Cortex of kidney (tissue), 1 donor: ENCODE measurements around the gene ATM.
"Not testable (repeated sequence)": the region's sequence is repeated elsewhere in the genome, so short reads cannot be mapped to it uniquely, and the experiment has no call there.

Experiments
- DNase-seq: peaks from one replicate; lab custom pipeline; 2025; lab: John Stamatoyannopoulos, UW

The ATM gene

DNA sequence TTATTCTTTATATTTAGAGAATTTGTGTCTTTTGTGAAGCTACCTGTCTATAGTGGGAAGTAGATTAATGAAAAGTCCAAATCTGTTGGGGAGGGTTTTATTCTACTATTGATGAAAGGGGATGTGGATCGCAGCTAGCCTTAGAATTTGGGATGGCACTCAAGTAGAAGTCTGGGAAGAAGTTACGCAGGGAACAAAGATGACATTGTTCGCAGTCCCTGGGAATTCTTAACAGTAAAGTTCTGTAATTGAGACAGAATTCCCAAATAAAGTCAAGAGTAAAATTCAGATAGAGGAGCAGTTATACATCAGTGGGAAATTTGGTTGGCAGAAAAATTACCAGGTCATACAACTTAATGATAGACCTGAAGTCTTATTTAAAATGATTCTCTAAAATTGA lies 64.1 kb downstream of the ATM start:
- DNase-seq, result no peak

DNA sequence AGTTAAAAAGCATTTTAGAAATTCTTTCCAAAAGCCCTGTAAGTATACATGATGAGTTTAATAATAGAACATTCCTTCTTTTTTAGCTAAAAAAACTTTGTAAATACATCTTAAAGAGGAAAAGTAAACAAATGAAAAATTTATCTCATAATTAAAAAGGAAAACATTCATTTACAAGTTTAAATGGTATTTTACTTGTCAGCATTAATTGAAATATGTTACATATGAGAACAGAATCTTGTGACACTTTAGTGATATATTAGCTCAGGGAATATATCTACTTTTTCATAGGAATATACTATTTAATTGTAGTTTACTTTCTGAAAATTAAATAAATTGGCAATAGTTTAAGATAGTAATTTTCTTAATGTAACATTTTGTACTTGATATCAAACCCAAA lies 66.2 kb downstream of the ATM start:
- not testable (repeated sequence) for DNase-seq

DNA sequence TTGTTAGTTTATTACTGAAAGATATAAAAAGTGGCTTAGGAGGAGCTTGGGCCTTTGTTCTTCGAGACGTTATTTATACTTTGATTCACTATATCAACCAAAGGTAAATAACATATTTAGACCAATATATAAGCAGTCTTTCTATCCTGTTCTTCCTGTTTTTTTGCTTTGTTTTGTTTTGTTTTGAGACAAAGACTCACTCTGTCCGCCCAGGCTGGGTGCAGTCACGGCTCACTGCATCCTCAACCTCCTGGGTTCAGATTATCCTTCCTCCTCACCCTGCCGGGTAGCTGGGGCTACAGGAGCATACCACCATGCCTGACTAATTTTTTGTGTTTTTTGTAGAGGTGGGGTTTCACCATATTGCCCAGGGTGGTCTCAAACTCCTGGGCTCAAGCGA lies 66.8 kb downstream of the ATM start:
- DNase-seq, result no peak

DNA sequence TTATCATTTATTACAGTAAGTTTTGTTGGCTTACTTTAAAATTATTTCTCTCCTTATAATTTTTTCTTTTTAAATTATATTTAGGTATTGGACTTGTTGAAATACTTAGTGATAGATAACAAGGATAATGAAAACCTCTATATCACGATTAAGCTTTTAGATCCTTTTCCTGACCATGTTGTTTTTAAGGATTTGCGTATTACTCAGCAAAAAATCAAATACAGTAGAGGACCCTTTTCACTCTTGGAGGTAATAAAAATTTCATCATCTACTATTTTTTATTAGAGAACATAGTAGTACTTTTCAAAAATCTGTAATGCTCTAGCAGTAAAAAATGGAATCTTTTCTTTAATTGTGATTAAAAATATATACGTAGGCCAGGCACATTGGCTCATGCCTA lies 70.4 kb downstream of the ATM start:
- DNase-seq, result no peak

DNA sequence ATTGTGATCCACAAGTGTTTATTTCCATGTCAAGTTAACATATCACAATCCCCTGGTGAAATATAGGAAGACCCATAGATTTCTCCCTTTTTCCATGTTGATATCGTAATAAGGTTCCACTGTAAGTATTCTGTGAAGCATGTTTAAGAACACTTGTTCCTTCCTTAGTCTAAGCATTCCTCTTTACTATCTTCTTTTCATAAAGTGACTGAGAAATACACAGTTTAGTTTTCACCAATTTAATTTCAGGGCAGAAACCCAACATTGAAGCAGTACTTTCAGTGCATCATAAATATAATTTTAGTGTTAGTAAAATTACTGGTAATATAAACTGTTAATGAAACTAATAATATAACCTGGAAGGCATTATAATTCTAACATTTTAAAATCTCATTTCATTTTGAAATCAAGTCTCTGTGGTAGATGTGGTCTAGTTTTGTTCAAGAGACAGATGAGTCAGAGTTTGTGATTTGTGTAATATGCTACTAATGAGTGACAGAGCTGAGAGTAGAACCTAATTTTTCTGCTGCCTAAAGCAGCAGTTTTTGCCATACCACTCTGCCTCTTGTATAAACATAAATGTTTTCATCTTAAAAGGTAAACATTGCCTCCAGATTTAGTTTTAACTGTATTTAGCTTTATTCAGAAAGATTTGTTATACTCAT lies 79.4 kb downstream of the ATM start:
- no peak for DNase-seq

DNA sequence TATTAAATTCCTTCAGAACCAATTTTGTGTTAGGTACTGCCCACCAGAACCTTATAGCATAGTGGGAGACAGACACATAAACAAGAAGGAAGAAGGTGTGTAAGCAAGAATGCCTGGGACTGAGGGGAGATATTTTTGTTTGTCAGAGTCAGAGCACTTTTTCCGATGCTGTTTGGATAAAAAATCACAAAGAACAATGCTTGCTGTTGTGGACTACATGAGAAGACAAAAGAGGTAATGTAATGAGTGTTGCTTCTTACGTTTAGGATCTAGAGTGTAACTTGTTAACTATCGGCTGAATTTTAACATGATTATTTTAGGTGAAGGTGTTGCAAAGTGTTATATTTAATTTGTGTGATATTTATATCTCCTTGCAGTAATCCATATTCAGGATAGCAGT lies 84.9 kb downstream of the ATM start:
- DNase-seq, result no peak

DNA sequence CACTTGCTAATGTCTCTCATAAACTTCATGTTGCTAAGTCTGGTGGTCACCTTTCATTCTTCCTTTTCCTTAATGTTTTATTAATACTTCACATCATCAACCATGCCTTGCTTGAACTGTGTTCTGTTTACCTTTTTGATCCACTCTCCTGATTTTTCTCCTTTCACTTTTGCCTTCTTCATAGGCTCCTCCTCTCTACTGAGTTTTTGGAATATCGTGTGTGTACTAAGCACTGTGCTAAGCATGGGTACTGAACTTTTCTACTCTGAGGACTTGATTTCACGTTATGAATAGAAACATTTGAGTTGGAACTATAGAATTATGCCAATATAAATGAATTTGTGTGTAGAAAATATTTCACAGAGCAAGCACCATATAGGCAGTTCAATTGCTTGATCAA lies 90.6 kb downstream of the ATM start:
- no peak for DNase-seq

DNA sequence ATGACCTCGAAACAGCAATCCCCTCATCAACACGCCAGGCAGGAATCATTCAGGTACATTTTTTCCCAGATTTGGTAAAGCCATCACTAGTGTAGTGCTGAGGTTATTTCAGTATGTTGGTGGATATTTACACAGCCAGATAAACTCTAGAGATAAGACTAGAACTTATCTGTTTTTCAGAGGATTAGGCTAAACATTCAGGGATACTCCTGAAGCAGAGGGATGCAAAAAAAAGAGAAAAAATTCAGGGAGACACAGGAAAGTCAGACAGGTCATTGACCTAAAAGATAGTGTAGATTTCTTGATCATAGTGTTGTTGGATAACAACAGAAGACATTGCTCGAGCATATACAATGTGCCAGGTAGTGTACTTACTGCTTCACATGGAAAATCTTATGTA lies 93.2 kb downstream of the ATM start:
- no peak for DNase-seq

DNA sequence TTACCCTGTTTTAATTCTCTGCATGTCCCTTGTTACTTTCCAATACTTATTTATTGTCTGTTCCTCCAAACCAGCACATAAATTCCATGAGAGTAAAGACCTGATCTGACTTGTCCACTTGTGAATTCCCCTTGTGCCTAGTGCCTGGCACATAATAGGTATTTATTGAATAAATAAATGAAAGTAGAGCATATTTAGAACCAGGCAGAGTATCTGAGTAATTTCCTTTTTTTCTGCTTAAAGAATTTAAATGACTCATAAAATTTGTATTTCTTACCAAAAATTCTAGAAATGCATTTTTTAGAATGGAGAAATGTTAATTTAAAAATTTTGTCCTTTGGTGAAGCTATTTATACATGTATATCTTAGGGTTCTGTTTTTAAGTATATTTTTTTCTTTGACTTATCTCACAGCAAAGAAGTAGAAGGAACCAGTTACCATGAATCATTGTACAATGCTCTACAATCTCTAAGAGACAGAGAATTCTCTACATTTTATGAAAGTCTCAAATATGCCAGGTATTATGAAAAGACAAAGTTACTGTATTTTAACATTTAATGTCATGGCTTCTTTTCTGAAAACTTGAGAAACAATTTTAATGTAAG lies 96.8 kb downstream of the ATM start:
- no peak for DNase-seq

DNA sequence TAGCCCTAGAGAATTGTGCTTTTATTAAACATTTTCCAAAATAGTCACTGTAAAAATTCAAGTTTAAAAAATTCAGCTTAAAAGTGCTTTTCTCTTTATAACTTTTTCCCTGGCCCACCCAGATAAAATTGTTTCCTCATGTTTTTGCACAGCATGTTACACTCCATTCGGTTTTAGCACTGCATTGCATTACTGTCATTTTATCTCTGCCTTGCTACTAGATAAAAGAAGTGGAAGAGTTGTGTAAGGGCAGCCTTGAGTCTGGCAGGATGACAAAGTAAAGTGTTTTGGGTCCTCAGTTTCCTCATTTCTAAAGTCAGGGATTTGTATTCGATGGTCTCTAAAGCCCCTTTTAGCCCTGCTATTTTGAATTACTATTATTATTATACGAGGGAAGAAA lies 99.8 kb downstream of the ATM start:
- no peak for DNase-seq

DNA sequence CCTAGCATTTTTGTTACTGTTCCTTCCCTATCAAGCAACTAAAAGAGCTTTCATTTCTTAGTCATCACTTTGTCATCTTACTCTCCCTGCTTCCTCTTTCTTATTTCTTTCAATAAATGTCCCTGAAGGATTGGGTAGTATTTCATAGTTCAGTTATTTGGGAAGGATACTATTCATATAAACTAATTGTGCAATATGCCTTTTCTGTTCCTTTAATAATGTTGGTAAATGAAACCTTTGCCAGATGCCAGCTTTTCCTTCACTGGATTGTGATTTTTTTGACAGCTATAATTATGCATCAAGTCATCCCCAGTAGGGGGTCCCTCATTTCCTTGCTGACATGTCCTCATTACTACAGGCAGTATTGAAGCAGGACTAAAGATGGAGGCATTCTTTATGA lies 101.7 kb downstream of the ATM start:
- no peak for DNase-seq

DNA sequence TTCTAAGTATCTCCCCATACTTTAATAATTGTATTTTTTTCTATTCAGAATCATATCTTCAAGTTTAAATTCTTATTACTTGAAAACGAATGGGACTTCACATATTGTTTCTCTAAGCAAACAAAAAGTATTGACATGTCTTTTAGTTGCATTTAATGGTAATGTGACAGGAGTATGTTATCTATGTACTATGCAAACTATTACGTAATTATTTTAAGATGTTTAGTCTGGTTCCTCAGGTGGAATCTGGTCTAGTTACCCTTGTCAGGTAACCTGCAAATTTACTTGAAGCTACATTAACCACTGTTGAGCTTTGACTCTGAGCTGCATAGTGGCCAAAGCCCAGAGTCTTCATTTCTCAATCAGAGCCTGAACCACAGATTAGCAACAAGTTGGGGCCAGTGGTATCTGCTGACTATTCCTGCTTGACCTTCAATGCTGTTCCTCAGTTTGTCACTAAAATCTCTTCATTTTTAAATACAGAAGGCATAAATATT lies 110.6 kb downstream of the ATM start:
- no peak for DNase-seq

DNA sequence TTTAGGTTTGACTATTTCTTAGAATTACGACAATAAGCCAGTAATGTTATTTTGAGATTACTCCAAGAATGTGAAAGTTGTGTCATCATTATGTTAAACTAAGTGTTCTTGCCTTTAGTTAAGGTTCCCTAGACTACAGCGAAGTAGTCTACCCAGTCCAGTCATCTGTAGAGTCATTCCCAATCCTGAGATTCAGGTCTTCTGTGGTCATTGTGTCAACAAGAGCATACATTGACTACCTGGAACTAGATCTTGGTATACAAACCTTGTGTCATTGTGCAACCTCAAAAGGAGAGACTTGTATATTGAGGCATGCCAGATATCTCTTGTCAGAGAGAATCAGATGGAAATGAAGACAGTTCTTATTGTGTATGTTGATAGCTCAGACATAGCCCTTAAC lies 115.9 kb downstream of the ATM start:
- no peak for DNase-seq

DNA sequence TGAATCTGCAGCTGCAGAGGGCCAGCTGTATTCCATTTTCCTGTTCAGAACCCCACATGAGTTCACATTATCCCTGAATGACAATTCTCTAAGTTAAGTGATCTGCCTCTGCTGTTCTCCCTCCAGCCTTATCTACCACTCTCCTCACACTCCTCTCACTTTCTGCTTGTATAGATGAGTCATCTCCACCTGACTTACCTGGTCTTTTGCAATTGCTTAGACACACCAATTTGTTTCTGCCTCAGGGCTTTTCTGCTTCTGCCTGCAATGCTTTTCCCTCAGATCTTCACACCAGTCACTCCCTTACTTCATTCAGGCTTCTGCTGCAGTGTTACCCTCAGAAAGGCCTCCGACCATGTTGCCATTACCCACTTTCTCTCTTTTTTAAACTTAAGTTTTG lies 118.1 kb downstream of the ATM start:
- no peak for DNase-seq

DNA sequence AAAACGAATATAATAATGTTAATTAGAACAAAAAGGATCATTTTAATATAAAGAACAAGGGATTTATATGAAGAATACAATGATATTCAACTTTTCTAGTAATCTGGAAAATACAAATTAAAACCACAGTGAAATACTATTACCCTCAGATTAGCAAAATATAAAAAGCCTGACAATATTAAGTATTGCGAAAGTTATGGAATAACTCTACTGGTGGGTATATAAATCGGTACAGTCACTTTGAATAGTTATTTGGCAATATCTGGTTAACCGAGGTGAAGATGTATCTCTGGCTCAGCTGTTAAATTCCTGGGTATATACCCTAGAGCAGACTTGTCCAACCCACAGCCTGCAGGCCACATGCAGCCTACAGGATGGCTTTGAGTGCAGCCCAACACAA lies 118.8 kb downstream of the ATM start:
- DNase-seq, result no peak

DNA sequence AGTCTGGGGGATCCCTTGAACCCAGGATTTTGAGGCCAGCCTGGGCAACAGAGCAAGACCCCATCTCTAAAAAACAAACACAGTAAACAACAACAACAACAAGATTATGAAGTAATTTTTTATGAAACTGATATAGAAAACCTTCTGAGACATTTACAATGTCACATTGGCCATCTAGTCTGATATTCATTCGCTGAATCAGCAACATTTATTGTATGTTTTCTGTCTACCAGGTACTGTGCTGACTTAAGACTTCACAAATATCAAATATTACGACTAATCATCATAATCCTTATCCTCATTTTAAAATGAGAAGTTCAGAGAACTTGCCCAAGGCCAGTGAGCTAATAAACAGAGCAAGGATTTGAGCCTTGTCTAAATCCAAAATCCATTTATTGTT lies 120.8 kb downstream of the ATM start:
- no peak for DNase-seq

DNA sequence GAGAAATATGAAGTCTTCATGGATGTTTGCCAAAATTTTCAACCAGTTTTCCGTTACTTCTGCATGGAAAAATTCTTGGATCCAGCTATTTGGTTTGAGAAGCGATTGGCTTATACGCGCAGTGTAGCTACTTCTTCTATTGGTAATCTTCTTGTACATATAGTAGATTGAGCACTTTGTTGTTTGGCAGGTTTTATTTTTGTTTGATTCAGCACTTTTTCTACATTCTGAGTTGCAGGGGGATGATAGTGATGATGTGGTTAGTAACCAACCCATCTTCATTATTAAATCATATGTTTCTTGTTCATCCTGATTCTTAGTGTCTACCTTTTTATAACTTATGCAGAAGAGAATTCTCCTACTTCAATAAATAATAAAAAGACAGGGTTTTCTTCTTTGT lies 122.9 kb downstream of the ATM start:
- DNase-seq, result no peak

DNA sequence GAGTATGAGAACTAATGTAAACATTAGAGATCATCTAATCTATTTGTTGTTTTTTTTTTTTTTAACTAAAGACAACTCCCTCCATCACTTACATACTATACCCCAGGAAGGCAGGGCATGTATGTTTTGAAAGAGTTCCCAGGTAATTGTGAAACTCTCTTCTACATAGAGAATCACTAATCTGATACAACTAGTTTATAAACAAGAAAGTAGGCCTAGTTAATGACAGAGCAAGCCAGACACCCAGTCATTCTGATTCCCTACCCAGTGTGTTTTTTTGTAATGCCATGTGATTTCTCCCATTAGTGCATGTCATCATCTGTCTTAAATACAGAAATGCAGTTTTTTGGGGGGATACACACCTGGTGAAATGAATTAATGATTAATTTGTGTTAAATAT lies 123.6 kb downstream of the ATM start:
- no peak for DNase-seq

DNA sequence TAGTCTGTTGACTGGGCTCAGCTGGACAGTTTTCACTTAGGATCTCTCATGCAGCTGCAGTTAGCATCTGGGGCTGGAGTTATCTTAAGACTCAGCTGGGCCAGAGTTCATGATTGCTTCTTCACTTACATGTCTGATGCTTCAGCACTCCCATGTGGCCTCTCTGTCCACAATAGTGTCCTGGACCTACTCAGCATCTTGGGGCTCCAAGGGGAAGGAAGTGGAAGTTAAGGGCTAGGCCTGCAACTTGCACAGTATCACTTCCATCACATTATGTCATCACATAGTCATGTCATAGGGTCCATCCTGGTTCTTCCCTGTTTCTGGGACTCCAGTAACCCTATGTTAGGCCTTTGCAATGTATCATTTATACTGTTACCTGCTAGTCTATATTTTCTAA lies 128.6 kb downstream of the ATM start:
- DNase-seq, result no peak

DNA sequence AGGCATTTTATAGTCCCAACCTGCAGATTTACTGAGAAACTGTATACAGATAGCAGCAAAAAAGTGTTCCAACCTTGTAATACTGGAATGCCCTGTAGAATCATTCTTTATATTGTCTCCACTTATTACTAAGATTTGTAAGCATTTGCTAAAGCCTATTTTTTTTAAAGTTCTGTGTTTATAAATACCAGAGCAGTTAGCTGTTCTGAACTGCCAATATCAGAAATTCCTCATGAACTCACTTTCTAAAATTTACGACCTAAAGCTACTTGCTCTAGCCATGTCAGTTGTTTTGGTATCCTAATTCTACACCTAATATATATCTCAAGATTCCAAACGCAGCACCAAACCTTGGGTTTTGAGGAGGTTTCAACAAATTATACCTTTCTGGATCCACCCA lies 141.3 kb downstream of the ATM start:
- DNase-seq, result no peak

DNA sequence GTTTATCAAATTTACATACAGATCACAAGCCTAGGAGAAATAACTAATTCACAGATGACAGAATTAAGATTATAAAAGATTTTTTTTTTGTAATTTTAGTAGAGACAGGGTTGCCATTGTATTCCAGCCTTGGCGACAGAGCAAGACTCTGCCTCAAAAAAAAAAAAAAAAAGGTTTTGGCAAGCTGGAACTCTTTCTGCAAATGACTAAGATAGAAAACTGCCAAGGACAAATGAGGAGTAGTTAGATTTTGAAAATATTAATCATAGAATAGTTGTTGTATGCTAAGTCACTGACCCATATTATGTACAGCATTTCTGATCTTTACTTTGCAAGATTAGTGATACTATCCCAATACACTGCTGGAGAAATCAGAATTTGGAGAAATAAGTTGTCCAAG lies 145.3 kb downstream of the ATM start:
- DNase-seq, result no peak

DNA sequence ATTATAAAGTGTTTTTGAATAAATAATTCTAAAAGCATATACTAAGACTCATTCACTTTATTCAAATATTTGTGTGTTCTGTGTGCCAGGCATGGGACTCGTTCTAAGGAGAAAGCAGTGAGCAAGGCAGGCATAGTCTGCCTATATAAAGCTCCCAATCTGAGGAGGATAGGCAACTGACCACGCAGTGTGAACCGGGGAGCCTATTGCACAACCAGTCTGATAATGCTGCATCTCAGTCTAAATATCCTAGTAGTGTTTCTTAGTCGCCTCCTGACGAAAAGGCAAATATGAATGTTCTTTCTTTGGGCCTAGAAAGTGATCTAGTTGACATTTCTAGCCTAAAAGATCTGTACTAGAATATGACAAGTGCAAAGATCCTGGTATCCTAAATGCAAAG lies 146.2 kb downstream of the ATM start:
- DNase-seq, result no peak

DNA sequence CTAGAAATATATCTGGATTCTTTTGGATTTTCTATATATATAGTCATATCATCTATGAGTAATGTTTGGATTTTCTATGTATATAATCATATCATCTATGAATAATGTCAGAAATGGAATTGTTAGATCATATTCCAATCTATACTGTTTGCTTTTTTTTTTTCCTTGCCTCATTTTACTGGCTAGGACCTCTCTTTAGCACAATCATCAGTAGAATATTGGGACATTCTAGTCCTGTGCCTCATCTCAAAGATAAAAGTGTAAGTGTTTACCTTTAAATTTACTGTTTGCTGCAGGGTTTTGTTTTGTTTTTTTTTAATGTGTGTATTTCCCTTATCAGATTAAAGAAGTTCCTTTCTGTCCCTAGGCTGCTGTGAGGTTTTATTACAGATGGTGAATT lies 147.4 kb downstream of the ATM start:
- DNase-seq, result no peak

DNA sequence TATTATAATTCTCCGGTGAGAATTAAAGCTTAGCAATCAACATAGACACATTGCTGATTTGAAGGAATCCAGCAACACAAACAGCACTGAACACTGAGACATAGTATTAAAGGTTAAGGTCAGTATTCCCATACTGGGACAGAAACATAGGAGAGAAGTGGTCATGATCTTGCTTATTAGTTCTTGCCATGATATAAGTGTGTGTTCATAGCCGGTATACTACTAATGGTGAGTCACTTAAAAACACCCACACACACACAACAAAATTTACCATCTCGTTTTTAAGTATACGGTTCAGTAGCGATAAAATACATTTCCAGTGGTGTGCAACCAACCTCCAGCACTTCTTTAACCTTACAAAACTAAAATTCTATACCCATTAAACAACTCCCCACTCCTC lies 148.1 kb downstream of the ATM start:
- no peak for DNase-seq
